NOMO-1 treated with DMSO at 0.1 percent for 48 hours (cell line): Measurements from ENCODE around the gene XXYLT1.
"Not testable (repeated sequence)": the region's sequence is repeated elsewhere in the genome, so short reads cannot be mapped to it uniquely, and the experiment has no call there.

Experiments used
- DNase-seq: peaks from one replicate; lab custom pipeline; 2025; ENCODE audit not compliant: unreplicated experiment; lab: John Stamatoyannopoulos, UW

XXYLT1 gene

DNA sequence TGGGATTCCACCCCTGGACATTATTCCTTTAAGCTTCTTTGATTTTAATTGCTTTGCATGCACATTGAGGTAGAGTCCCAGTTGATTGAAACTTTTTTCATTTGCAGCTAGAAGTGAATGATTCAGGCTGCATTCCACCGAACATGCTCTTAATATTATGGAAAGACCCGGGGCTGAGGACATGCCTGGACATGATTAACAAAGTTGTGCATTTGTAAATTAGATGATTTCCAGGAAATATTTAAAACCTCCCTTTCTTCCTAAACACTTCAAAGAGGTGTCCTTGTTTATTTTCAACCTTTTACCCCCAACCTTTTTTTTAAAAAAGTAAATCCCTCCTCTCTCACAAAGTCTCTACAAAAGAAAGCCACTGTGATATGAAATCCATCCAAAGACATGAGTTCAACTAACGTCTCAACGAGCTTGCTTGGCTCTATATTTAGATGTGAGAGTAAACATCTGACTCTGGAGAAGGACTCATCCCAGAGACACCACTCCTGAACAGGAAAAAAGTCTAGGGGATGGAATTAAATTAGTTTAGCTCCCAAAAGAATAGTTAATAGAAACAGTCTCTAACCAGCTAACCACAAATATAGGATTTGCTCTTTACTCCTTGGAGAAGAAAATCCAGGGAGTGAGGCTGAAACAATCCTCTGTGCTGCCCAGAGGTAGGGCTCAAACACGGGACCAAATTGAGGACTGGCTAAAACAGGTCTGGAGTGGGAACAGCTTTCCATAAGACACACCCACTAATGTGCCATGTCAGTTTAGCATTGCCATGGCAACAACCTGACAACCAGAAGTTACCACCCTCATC lies 83.1 kb downstream of the XXYLT1 start:
- no peak for DNase-seq

DNA sequence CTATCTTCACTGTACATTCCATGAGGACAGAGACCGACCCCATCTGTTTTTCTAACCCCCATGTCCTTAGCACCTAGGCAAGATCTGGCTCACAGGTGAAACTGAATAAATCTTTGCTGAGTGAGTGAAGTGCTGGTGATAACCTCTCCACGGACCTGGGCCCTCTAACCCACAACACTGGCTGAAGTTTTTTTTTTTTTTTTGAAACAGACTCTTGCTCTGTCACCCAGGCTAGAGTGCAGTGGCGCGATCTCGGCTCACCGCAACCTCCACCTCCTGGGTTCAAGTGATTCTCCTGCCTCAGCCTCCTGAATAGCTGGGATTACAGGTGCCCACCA lies 84.3 kb downstream of the XXYLT1 start:
- not testable (repeated sequence) for DNase-seq

GRCh38 chr3:195186041-195186709 lies 84.8 kb downstream of the XXYLT1 start:
- no peak for DNase-seq

DNA sequence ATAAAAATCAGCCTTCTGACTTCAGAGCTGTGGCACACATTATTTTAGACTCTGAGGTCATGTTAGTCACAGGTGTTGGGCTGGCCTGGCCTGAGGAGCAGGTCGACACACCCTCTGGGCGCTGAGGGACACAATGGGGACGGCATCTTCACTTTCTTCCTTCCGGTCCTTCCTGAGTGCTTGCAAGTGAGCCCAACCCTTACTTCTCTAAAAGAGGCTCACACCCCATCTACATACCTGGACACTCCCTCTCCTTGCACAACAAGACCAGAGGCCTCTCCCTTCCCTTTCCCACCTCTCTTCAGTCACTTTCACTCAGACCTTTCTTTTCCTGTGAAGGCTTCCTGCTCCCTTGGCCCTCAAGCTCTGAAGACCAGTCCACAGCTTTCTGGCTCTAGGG lies 85.4 kb downstream of the XXYLT1 start:
- peak; percentile 80 for DNase-seq

- DNase-seq = no peak
Measured at GRCh38 chr3:195184716-195185421, 86.1 kb downstream of the XXYLT1 start.

DNA sequence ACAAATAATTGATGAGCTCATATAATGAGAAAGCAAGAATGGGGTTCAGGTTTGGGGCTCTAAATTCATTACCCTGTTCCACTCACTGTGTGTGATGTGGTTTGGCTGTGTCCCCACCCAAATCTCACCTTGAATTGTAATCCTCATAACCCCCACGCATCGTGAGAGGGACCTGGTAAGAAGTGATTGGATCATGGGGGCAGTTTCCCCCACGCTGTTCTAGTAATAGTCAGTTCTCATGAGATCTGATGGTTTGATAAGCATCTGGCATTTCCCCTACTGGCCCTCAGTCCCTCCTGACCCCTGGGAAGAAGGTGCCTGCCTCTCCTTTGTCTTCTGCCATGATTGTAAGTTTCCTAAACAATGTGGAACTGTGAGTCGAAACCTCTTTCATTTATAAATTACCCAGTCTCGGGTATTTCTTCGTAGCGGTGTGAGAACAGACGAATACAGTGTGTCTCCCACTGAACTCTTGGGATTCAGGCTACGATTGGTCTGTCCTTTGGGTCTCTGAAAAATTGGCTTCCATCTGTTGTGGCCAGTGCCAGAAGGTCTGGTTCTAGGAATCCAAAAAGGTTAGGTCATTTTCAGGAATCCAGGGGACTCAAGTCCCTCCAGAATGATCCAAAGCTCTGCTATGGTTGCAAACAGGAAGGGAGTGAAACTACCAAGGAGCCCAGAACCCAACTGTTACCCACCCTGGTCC lies 87.7 kb downstream of the XXYLT1 start:
- DNase-seq = no peak

GRCh38 chr3:195182470-195182795 lies 88.5 kb downstream of the XXYLT1 start:
- DNase-seq = no peak

GRCh38 chr3:195181741-195182469 lies 89.1 kb downstream of the XXYLT1 start:
- DNase-seq = no peak

DNA sequence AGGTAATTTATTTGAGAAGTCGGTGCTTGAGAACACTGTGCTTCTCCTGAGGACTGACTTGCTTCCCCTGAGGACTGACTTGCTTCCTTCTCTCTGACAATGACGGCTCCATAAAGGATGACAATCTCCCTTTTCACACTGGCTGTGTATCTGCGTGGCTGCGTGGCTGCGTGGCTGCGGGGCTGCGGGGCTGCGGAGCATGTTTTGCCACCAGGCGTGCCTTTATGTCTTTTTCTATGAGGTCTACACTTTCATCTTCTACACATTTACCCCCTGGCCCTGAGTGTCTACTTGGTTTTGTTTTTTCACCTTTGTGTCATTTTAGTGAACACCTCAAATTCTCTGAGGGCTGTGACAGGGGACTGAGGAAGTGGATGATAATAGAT lies 89.9 kb downstream of the XXYLT1 start:
- no peak for DNase-seq

GRCh38 chr3:195180490-195181112 lies 90.4 kb downstream of the XXYLT1 start:
- DNase-seq = no peak

DNA sequence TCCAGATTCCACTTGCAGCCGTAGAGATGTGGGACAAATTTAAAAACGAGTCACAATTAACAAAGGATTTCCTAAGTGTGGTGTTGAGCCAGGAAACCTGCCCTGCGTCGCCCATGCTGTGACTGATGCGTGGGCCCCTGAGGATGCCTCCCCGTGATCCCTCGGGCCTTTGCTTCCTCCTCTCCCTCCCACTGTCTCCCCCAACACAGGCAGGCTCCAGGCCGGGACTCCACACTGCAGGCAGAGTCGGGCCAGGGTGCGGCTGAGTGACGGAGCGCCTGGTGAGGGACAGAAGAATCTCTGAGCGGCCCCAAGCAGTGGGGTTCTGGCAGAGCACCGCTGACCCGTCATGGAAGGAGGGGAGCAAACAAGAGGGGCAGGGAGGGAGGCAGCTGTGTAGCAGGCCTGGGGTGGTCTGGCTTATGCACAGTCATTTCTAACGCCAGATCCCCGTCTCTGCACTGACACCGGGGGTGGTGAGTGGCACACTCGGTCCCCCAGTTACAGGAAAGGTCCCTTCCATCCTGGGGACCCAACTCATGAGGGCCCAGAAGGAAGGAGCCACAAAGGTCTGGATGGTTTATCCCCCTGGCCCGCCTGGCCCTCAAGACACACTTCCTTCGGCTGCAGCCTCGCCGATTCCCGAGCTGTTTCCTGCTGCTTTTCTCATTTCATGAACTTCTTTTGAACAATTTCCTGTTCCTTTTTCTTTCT lies 91.0 kb downstream of the XXYLT1 start:
- no peak for DNase-seq

DNA sequence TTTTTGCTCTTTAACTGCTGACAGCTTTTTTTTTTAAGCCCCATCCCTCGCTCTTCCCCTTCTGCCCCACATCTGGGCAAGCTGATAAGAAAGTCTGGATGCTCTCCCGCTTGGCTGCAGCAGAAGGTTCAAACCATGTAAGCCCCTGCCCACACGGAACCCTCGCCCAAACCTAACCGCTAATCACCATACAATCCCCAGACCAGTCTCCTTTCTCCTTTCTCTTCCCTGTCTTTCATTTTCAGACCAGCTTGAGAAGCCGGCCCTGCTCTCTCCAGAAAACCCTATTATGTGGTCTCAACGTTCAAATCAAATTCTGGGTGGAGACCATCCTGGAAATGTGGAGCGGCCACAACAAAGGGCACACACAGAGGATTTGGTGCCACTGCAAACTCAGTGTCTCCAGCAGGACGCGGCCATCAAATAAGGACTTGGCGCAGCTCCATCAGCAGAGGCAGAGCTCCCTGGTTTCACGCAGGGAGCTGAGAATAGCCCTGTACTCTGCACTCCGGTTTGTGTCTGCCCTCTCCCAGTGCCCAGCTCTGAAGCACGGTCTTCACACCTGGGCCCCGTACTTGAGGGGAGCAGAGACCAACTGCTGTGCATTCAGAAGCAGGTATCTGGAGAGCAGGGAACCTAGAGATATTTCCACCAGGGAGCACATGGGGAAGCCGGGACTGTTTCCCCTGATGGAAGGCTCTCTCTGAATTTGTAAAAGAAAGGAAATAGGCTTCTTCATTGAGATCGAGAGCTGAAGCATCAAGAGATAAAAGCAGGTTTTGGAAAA lies 92.6 kb downstream of the XXYLT1 start:
- DNase-seq = no peak

DNA sequence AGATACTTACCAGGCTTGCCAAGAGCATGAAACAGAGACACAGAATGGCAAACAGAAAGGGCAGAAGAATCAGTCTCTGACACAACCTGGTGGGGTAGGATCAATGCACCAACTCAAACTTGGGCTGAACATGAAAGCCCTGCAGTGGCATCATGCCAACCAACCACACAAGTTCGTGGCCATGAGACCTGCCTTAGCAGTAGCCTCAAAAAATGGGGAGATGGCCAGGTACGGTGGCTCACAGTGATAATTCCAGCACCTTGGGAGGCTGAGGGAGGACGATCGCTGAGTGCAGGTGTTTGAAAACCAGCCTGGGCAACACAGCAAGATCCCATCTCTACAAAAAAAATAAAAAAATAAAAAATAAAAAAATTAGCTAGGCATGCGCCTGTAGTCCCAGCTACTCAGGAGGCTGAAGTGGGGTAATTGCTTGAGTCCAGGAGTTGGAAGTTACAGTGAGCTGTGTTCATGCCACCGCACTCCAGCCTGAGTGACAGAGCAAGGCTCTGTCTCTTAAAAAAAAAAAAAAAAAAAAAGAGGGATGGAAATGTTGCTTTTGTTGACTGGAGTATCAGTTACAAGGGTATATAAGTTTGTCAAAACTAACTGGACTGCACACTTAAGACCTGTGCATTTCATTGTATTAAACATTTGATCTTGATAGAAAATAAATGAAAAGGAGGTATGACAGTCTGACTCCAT lies 93.4 kb downstream of the XXYLT1 start:
- DNase-seq = no peak

DNA sequence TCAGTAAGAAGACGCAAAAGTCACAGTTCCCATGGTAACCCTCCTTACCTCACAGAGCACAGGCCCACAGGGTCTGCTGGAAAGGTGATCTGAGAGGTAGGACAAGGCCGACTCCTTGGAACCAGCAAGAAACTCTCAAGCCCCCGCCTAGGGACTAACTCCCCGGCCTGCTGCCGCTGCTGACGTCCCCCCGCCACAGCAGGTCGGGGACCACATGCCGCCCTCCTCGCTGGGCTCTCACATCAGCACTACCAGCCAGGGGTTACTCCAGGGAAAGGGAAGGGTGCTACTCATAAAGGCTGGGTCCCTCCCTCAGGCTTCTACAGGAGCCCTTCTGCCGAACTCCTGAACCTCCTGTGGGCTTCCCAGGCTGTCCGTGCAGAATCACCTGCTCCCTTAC lies 94.2 kb downstream of the XXYLT1 start:
- no peak for DNase-seq

- DNase-seq = no peak
Measured at GRCh38 chr3:195175476-195176337, 95.3 kb downstream of the XXYLT1 start.

DNA sequence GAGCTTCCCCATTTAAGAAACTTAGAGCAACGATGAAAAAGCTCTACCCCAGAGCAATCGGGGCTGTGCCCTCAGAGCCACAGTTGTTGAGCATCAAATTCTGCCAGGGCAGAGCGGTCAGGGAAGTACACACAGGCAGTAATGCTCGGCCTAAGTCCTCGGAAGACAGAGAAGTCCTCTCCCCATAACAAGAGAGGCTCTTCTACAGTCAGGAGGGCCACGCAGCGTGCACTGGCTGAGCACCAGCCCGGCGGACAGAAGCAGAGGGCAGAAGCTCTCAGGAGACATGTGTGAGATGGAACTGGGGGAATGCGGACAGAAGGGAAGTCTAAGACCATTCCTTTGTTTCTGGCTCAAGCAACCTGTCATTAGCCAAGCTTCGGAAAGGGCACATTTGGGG lies 95.9 kb downstream of the XXYLT1 start:
- DNase-seq = no peak

GRCh38 chr3:195173657-195174056 lies 97.3 kb downstream of the XXYLT1 start:
- no peak for DNase-seq

- no peak for DNase-seq
Measured at GRCh38 chr3:195172896-195173295, 98.1 kb downstream of the XXYLT1 start.
